HG03025 (cell line): Measurements from ENCODE around the gene PARD3B.
"Not testable (repeated sequence)": the region's sequence is repeated elsewhere in the genome, so short reads cannot be mapped to it uniquely, and the experiment has no call there.

Source experiments
- ATAC-seq: cut with Tn5 transposase; IDR thresholded peaks from one replicate; pipeline ENCODE4 v1.9.1; 2021; ENCODE audit warnings: mild to moderate bottlenecking, moderate library complexity; ENCODE audit not compliant: unreplicated experiment, low FRiP score

PARD3B gene

DNA sequence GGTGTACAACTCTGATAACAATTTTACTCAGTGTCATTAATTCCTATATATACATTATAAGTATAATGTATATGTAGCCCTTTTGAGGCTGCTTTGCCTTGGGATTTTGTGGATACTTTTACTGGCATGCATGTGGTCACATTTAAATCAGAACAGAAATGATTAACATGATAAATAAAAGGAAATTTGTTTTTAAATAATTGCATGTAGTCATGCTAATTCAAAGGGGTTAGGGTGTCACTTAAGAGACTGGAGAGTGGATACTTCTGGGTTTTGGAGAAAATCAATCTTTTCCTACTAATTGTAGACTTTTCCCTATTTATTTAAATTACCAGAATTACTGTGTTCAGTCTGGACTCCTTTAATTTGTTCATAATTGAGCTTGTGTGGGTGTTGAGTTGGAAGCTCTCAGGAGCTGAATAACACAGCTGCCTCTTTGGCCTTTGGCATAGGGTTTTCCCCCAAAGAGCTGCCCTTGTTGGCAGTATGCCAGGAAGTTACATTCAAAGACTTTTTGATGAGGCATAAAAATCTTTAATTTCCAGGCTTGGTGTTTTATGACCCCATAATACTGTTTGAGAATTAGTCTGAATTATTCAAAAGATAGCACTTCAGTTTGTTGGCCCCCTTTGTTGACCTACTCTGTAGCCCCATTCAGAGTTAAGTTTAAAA is 652.3 kb downstream of the PARD3B start:
- no peak for ATAC-seq

GRCh38 chr2:205198140-205198525 is 652.9 kb downstream of the PARD3B start:
- no peak for ATAC-seq

- no peak for ATAC-seq
Measured at GRCh38 chr2:205199165-205199850, 654.0 kb downstream of the PARD3B start.

DNA sequence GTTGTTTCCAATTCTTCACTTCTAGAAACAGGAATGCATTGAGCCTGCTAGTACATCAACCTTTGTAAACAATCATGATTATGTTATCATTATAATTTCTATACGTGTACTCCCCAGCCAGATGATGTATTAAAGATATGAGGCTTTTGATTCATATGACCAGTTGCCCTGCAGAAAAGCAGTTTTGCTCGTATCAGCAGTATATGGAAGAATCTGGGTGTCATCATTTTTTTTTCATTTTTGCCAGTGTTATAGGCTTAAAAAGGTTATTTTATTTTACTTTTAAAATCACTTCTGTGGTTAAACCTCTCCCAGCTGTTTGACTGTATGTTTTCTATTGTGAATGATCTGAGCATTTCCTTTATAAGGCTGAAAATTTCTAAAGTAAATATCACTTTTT is 665.2 kb downstream of the PARD3B start:
- ATAC-seq = no peak

DNA sequence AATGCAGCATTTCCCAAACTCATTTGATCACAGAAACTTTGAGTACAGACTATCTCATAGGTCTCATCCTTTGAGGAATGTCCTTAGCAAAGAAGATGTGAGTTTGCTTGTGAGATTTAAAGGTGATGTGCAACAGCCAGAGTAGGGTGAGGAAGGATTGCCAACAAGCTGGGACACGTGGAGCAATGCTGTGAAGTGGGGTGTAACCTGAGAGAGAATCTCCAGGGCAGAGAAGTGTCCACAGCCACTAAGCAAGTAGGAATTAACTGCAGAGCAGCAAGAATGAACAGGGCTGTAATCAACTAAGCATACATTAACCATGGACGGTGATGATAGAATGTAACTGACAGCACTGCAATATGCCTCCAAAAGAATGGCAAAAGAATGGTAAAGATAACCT is 667.1 kb downstream of the PARD3B start:
- no peak for ATAC-seq

- ATAC-seq = no peak
Measured at GRCh38 chr2:205216092-205216491, 670.8 kb downstream of the PARD3B start.

DNA sequence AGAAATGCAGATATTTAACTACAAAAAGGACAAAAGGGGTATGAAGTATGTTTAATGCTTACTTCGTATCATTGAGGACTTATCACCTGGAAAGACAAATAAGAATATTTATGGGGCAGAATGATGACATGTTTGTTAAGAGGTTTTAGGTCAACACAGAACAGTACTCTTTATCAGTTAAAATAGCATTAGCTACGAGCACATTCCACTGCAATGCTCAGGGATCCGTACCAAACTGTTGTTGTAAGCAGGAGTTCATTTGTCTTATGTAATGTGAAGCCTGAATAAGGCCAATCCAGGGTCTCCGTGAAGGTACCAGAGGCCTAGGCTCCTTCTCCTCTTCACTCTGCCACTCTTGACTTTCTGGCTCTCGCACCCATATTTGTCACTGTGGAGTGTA is 671.3 kb downstream of the PARD3B start:
- no peak for ATAC-seq

GRCh38 chr2:205217004-205217403 is 671.7 kb downstream of the PARD3B start:
- no peak for ATAC-seq

DNA sequence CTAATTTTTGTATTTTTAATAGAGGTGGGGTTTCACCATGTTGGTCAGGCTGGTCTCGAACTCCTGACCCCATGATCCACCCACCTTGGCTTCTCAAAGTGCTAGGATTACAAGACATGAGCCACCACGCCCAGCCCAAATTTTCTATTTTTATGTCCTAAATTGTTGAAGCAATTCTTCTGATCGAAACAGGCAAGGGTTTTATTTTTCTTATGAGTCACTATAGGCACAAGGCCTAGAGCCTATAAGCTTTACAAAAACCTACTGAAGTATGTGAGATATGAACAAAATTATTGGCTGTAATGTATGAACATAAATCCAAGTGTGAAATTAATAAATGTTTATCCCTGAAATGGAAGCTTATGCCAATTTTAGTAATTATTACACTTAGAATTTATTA is 672.8 kb downstream of the PARD3B start:
- no peak for ATAC-seq

- not testable (repeated sequence) for ATAC-seq
Measured at GRCh38 chr2:205218816-205219215, 673.5 kb downstream of the PARD3B start.

DNA sequence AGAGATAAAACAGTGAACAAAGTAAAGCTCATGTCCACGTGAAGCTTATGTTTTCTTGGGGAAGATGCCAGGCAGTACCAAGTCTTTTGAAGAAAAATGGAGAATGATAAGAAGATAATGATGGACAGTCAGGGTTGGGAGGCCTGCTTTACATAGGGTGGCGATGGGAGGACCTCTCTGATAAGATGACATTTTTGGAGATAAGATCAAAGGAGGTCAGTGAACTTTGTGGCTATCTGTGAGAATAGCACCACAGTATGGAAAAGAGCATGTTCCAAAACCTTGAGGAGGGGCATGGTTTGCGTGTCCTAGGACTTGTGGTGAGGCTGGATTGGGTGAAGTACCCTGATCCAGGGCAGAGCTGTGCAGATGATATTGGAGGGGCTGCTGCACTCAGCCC is 675.3 kb downstream of the PARD3B start:
- no peak for ATAC-seq

DNA sequence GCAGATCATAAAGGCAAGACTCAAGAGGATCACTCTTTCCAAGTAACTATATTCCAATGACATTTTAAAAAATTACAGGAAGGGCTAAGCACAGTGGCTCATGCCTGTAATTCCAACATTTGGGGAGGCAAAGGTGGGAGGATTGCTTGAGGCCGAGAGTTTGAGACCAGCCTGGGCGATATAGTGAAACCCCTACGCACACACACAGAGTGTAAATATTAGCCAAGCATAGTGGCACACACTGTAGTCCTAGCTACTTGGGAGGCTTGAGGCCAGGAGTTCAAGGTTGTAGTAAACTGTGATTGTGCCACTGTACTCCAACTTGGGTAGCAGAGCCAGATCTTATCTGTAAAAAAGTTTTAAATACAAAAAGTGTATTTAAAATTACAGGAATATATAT is 686.8 kb downstream of the PARD3B start:
- ATAC-seq = no peak

- ATAC-seq = no peak
Measured at GRCh38 chr2:205235434-205235833, 690.2 kb downstream of the PARD3B start.

DNA sequence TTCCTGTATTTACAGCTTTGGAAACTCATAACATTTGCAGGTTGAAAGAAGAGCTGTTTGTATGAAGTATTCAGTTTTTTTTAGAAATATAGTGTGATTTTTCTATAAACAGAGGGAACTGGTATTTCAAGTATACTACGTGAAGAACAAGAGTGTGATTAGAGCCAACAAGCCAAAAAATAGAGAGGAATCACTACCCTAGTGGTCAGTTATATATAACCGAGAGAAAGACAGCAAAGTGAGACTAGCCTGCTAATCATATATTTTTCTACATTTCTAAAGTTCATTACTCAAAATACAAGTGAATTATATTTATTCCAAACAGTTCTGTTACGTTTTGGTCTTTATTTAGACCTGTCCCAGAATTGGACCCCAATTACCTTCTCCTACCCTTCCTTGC is 692.2 kb downstream of the PARD3B start:
- no peak for ATAC-seq

GRCh38 chr2:205245001-205245400 is 699.7 kb downstream of the PARD3B start:
- ATAC-seq = no peak

DNA sequence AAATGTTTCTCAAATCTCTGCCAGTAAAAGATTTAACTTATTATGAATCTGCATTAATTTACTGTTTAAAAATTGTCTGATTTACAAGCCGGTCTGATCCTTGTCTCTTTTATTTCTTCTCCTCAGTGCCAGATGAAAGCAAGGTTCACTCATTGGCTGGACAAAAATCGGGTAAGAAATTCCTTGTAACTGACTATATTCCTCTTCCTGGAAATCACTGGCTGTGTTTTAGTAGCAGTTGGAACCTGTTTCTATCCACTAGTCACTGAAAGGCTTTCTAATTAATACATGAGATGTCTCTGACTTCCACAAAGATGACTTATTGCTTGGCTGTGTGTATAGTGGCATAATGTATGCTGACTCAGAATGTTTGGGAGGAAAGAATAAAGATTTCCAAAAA is 700.4 kb downstream of the PARD3B start:
- ATAC-seq = no peak

- ATAC-seq = no peak
Measured at GRCh38 chr2:205259121-205259520, 713.8 kb downstream of the PARD3B start.

GRCh38 chr2:205261516-205262020 is 716.3 kb downstream of the PARD3B start:
- ATAC-seq = no peak

DNA sequence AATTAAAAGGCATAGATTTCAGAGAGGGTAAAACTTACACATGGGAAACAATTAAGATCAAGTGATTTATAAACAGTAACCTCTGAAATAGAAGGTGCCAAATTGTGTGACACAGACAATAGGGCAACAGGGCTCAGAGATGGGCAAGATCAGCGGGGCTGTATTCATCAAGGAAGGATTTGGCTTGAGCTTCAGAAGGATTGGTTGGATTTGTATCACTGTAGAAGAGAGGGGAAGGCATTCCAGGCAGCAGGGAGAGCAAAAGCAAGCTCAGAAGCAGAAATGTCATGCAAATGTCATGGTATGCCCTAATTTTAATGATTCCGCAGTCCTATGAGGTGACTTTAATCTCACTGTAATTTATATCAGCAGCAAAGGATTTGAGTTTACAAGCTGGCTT is 722.0 kb downstream of the PARD3B start:
- ATAC-seq = no peak

- ATAC-seq = no peak
Measured at GRCh38 chr2:205270689-205271088, 725.4 kb downstream of the PARD3B start.

DNA sequence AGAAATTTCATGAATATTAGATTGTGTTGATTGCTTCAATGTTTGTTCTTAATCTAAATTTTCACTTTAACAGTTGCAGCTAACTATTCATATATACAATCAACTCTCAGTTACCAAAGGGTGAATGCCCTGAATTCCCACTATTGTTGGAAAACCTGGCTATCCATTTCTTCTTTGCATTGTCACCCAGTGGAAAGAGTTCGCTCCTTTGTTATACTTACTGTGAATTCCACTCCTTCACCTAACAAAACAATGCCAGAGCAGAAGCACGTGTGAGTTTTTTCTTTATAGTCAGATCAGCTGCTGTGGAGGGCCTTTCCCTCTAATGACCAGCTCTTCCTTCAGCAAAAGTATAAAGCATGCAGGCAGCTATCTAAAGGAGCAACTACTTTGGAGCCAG is 727.9 kb downstream of the PARD3B start:
- ATAC-seq = no peak

DNA sequence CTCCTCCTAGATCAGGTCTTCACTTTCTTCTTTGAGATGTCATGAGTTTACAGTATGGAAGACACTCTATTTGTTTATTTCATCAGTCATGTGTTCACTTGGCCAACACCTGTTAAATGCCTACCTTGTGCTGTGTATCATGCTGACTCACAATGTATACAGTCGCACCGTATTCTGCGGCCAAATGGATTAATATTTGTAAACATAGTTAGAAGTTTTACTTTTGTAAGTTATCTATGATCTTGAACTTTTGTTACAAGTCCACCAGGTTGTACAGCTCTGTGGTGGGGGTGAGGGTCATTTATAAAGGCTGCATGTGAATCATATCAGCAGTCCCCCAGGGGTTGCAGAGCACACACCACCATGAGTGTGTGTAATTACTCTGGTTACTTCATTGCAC is 728.4 kb downstream of the PARD3B start:
- no peak for ATAC-seq
